Adipocyte (in vitro differentiated cells): ENCODE results near the gene ZNF175.

Experiments used
- DNase-seq: peaks from one replicate; pipeline ENCODE4 v3.0.0-alpha.2; 2015; ENCODE audit warnings: low read depth
- H3K27me3 ChIP-seq: replicated peaks from 2 replicates; pipeline ENCODE4 v1.7.0; 2013; ENCODE audit warnings: mild to moderate bottlenecking, low read length, moderate library complexity; ENCODE audit not compliant: control insufficient read depth, insufficient read depth
- H3K36me3 ChIP-seq: 2 replicates; pipeline ENCODE4 v1.7.0; 2013; ENCODE audit warnings: low read length, mild to moderate bottlenecking, moderate library complexity; ENCODE audit not compliant: control insufficient read depth, insufficient read depth, severe bottlenecking
- H3K4me1 ChIP-seq: 2 replicates; pipeline ENCODE4 v1.7.0; 2013; ENCODE audit warnings: mild to moderate bottlenecking, low read length, moderate library complexity; ENCODE audit not compliant: control insufficient read depth, insufficient read depth
- H3K4me3 ChIP-seq: 2 replicates; pipeline ENCODE4 v1.7.0; 2013; ENCODE audit warnings: mild to moderate bottlenecking, low read length, moderate library complexity
- H3K9ac ChIP-seq: 2 replicates; pipeline ENCODE4 v1.7.0; 2013; ENCODE audit warnings: mild to moderate bottlenecking, low read length, moderate library complexity
- H3K9me3 ChIP-seq: 2 replicates; pipeline ENCODE4 v1.7.0; 2013; ENCODE audit warnings: mild to moderate bottlenecking, low read length, moderate library complexity; ENCODE audit not compliant: control insufficient read depth

Gene ZNF175

GRCh38 chr19:51639916-51640315 is 68.8 kb downstream of the ZNF175 start:
- H3K9me3 ChIP-seq, result peaks cover 11% of the 10 kb centered on the region
- no peaks in the 10 kb centered on the region for H3K36me3 ChIP-seq
- H3K4me3 ChIP-seq, result no peak overlapping the region
- no peaks in the 10 kb centered on the region for H3K4me1 ChIP-seq
- peaks cover 4% of the 10 kb centered on the region for H3K27me3 ChIP-seq
- DNase-seq, result no peak
- no peak overlapping the region for H3K9ac ChIP-seq

GRCh38 chr19:51640386-51640785 is 69.3 kb downstream of the ZNF175 start:
- no peak for DNase-seq
- peaks cover 11% of the 10 kb centered on the region for H3K9me3 ChIP-seq
- H3K9ac ChIP-seq, result no peak overlapping the region
- H3K27me3 ChIP-seq, result peaks cover 4% of the 10 kb centered on the region
- no peaks in the 10 kb centered on the region for H3K36me3 ChIP-seq
- H3K4me1 ChIP-seq, result no peaks in the 10 kb centered on the region
- H3K4me3 ChIP-seq, result no peak overlapping the region

- Histone ChIP-seq H3K36me3 (no peaks in the 10 kb centered on the region), H3K9ac (no peak overlapping the region), H3K4me3 (no peak overlapping the region), H3K4me1 (no peaks in the 10 kb centered on the region), H3K27me3 (peaks cover 4% of the 10 kb centered on the region), H3K9me3 (peaks cover 11% of the 10 kb centered on the region)
- DNase-seq, result no peak
These were observed 70.6 kb downstream of the ZNF175 start for GRCh38 chr19:51641648-51642047.
